ENCODE data around the gene SLC44A4. TPM values are rescaled to one million over a fixed set of nuclear protein-coding genes. Genes with fewer than 3 reads are reported as not detected.

SLC44A4 gene
- total RNA-seq, 1 donor from 2014 or later, result 0.23 TPM

- H3K79me2 ChIP-seq (ENCODE audit: insufficient read depth, low read length), result no peaks in the 10 kb centered on the region
- no peaks in the 10 kb centered on the region for H3K27me3 ChIP-seq (ENCODE audit: insufficient read depth, low read length)
- no peak overlapping the region for H3K9ac ChIP-seq (ENCODE audit: low read length)
- H2AFZ ChIP-seq (ENCODE audit: low read depth, low read length), result no peak overlapping the region
- H3K4me1 ChIP-seq (ENCODE audit: insufficient read depth, low read length), result no peaks in the 10 kb centered on the region
- no peak overlapping the region for H3K27ac ChIP-seq (ENCODE audit: low read depth, low read length)
- H3K9me3 ChIP-seq (ENCODE audit: insufficient read depth, low read depth, low read length), result no peaks in the 10 kb centered on the region
- Mint-ChIP-seq H3K27ac (ENCODE audit: unreplicated experiment) (no peak overlapping the region), H3K36me3 (ENCODE audit: low read depth, unreplicated experiment) (no peaks in the 10 kb centered on the region), H3K4me1 (ENCODE audit: low read depth, unreplicated experiment) (no peaks in the 10 kb centered on the region), H3K9me3 (ENCODE audit: unreplicated experiment) (no peaks in the 10 kb centered on the region), H3K27me3 (ENCODE audit: low read depth, unreplicated experiment) (peaks cover 20% of the 10 kb centered on the region), H3K4me3 (ENCODE audit: unreplicated experiment) (no peak overlapping the region)
- H3K4me2 ChIP-seq (ENCODE audit: low read length), result no peak overlapping the region
- H3K4me3 ChIP-seq (ENCODE audit: insufficient read depth, low read depth, low read length), result no peak overlapping the region
- FAIRE-seq (no peak), DNase-seq (ENCODE audit: low read depth) (no peak)
- no peaks in the 10 kb centered on the region for H3K36me3 ChIP-seq (ENCODE audit: insufficient read depth, low read length)
- no peaks in the 10 kb centered on the region for H4K20me1 ChIP-seq (ENCODE audit: insufficient read depth, low read length)
- no peak for TF ChIP-seq CTCF (IDR thresholded peaks at IDR 0.05; ENCODE audit: insufficient read depth, low read depth, low read length)
- TF ChIP-seq EZH2 (IDR thresholded peaks at IDR 0.05; ENCODE audit: insufficient read depth, low read length), result no peak
Observed at GRCh38 chr6:31919624-31920303, 41.0 kb upstream of the SLC44A4 start.

- H3K4me2 ChIP-seq (ENCODE audit: low read length), result no peak overlapping the region
- no peaks in the 10 kb centered on the region for H3K36me3 Mint-ChIP-seq (ENCODE audit: low read depth, unreplicated experiment)
- FAIRE-seq, result no peak
- H2AFZ ChIP-seq (ENCODE audit: low read depth, low read length), result no peak overlapping the region
- no peak overlapping the region for H3K4me3 Mint-ChIP-seq (ENCODE audit: unreplicated experiment)
- H3K79me2 ChIP-seq (ENCODE audit: insufficient read depth, low read length), result no peaks in the 10 kb centered on the region
- TF ChIP-seq CTCF (IDR thresholded peaks at IDR 0.05; ENCODE audit: insufficient read depth, low read depth, low read length), result no peak
- TF ChIP-seq EZH2 (IDR thresholded peaks at IDR 0.05; ENCODE audit: insufficient read depth, low read length), result no peak
- H3K9ac ChIP-seq (ENCODE audit: low read length), result no peak overlapping the region
- H4K20me1 ChIP-seq (ENCODE audit: insufficient read depth, low read length), result no peaks in the 10 kb centered on the region
- H3K27me3 ChIP-seq (ENCODE audit: insufficient read depth, low read length), result no peaks in the 10 kb centered on the region
- H3K9me3 Mint-ChIP-seq (ENCODE audit: unreplicated experiment), result no peaks in the 10 kb centered on the region
- no peaks in the 10 kb centered on the region for H3K4me1 Mint-ChIP-seq (ENCODE audit: low read depth, unreplicated experiment)
- H3K9me3 ChIP-seq (ENCODE audit: insufficient read depth, low read depth, low read length), result no peaks in the 10 kb centered on the region
- H3K27me3 Mint-ChIP-seq (ENCODE audit: low read depth, unreplicated experiment), result peaks cover 16% of the 10 kb centered on the region
- no peak overlapping the region for H3K4me3 ChIP-seq (ENCODE audit: insufficient read depth, low read depth, low read length)
- no peak for DNase-seq (ENCODE audit: low read depth)
- no peak overlapping the region for H3K27ac ChIP-seq (ENCODE audit: low read depth, low read length)
- H3K4me1 ChIP-seq (ENCODE audit: insufficient read depth, low read length), result no peaks in the 10 kb centered on the region
- no peak overlapping the region for H3K27ac Mint-ChIP-seq (ENCODE audit: unreplicated experiment)
- no peaks in the 10 kb centered on the region for H3K36me3 ChIP-seq (ENCODE audit: insufficient read depth, low read length)
Observed at GRCh38 chr6:31918069-31918720, 39.4 kb upstream of the SLC44A4 start.

- Mint-ChIP-seq H3K27me3 (ENCODE audit: low read depth, unreplicated experiment) (peaks cover 6% of the 10 kb centered on the region), H3K9me3 (ENCODE audit: unreplicated experiment) (no peaks in the 10 kb centered on the region), H3K36me3 (ENCODE audit: low read depth, unreplicated experiment) (no peaks in the 10 kb centered on the region), H3K27ac (ENCODE audit: unreplicated experiment) (no peak overlapping the region), H3K4me3 (ENCODE audit: unreplicated experiment) (no peak overlapping the region), H3K4me1 (ENCODE audit: low read depth, unreplicated experiment) (peaks cover 1% of the 10 kb centered on the region)
- H3K27ac ChIP-seq (ENCODE audit: low read depth, low read length), result no peak overlapping the region
- H3K79me2 ChIP-seq (ENCODE audit: insufficient read depth, low read length), result no peaks in the 10 kb centered on the region
- no peak for TF ChIP-seq CTCF (IDR thresholded peaks at IDR 0.05; ENCODE audit: insufficient read depth, low read depth, low read length)
- no peak for TF ChIP-seq EZH2 (IDR thresholded peaks at IDR 0.05; ENCODE audit: insufficient read depth, low read length)
- peaks cover 6% of the 10 kb centered on the region for H3K4me1 ChIP-seq (ENCODE audit: insufficient read depth, low read length)
- H3K4me2 ChIP-seq (ENCODE audit: low read length), result no peak overlapping the region
- DNase-seq (ENCODE audit: low read depth) (no peak), FAIRE-seq (no peak)
- no peaks in the 10 kb centered on the region for H4K20me1 ChIP-seq (ENCODE audit: insufficient read depth, low read length)
- H3K9ac ChIP-seq (ENCODE audit: low read length), result no peak overlapping the region
- H3K4me3 ChIP-seq (ENCODE audit: insufficient read depth, low read depth, low read length), result no peak overlapping the region
- no peaks in the 10 kb centered on the region for H3K36me3 ChIP-seq (ENCODE audit: insufficient read depth, low read length)
- no peaks in the 10 kb centered on the region for H3K9me3 ChIP-seq (ENCODE audit: insufficient read depth, low read depth, low read length)
- H2AFZ ChIP-seq (ENCODE audit: low read depth, low read length), result no peak overlapping the region
- H3K27me3 ChIP-seq (ENCODE audit: insufficient read depth, low read length), result no peaks in the 10 kb centered on the region
Observed at GRCh38 chr6:31915756-31916155, 37.0 kb upstream of the SLC44A4 start.

All from astrocyte (in vitro differentiated cells and primary cell).